HepG2 (cell line): ENCODE results near the gene TRERF1. TPM values are rescaled to one million over a fixed set of nuclear protein-coding genes. Genes with fewer than 3 reads are reported as not detected.

Experiments
- ATAC-seq: fragments of 200-7000 bp; cut with Tn5 transposase; 3 replicates; pipeline ENCODE4 v1.9.1; 2020; ENCODE audit warnings: mild to moderate bottlenecking, moderate library complexity
- BruUV-seq: library from RNA; stranded (reverse); fragments of 400-500 nt; replicated peaks from 2 replicates; lab custom pipeline; 2021; lab: Mats Ljungman, UMichigan
- CTCF ChIA-PET: fragments of 300-600 bp; formaldehyde crosslinking; extraction: SDS; loops from one replicate; lab custom pipeline; 2021; ENCODE audit warnings: low total read pairs, inconsistent platforms, low intra/inter-chr PET ratio; lab: Yijun Ruan, JAX
- POLR2A ChIA-PET: fragments of 350-600 bp; sonication (Branson Sonifier 250); formaldehyde crosslinking; loops from one replicate; lab custom pipeline; 2020; ENCODE audit warnings: antibody characterized with exemption, inconsistent platforms; lab: Yijun Ruan, JAX
- DNase-seq: peaks from one replicate; pipeline ENCODE4 v3.0.0-alpha.2; 2015; ENCODE audit warnings: low spot score
- FAIRE-seq: peaks from 3 replicates; lab custom pipeline; 2011; peaks lifted over from hg19 to GRCh38; lab: Jason Lieb, UNC
- H2AFZ ChIP-seq: one replicate; pipeline ENCODE4 v1.6.1; 2011; ENCODE audit warnings: low read length, inconsistent platforms
- H3K27ac ChIP-seq: fragments of 300-600 bp; 3 replicates; pipeline ENCODE4 v1.8.0; 2011; ENCODE audit warnings: mixed run types, mild to moderate bottlenecking, mixed read lengths, low read length, inconsistent platforms; ENCODE audit not compliant: insufficient read depth; ENCODE audit errors: extremely low read length
- H3K27me3 ChIP-seq, 2 experiments: fragments of 200-600 bp in 1 of 2; 2 replicates in 1 of 2; 3 replicates in 1 of 2; pipeline versions ENCODE4 v1.6.0 to v1.8.0; 2011; ENCODE audit warnings: low read length in 2 of 2, mild to moderate bottlenecking in 2 of 2, moderate library complexity in 2 of 2, inconsistent platforms in 1 of 2; ENCODE audit not compliant: insufficient read depth in 2 of 2, control insufficient read depth in 1 of 2
- H3K36me3 ChIP-seq, 2 experiments: fragments of 200-600 bp in 1 of 2; replicated peaks in 1 of 2; 2 replicates in 1 of 2; 3 replicates in 1 of 2; pipeline versions ENCODE4 v1.5.1 to v1.8.0; 2011; ENCODE audit warnings: low read length in 2 of 2, inconsistent platforms in 1 of 2; ENCODE audit not compliant: insufficient read depth in 2 of 2, control insufficient read depth in 1 of 2
- H3K4me1 ChIP-seq: 2 replicates; pipeline ENCODE4 v1.5.1; 2012; ENCODE audit warnings: low read length, inconsistent platforms; ENCODE audit not compliant: insufficient read depth
- H3K4me2 ChIP-seq: 2 replicates; pipeline ENCODE4 v1.6.0; 2011; ENCODE audit warnings: low read depth, low read length, inconsistent platforms
- H3K4me3 ChIP-seq, 3 experiments: fragments of 200-600 bp in 1 of 3; sonication (generic), shearing (Covaris generic) in 1 of 3; replicated peaks in 1 of 3; 2 replicates each; pipeline ENCODE4 v1.5.1; 2011 to 2016; ENCODE audit warnings: low read length in 3 of 3, inconsistent platforms in 2 of 3, low read depth in 2 of 3, mild to moderate bottlenecking in 2 of 3, control low read depth in 1 of 3, mixed read lengths in 1 of 3; ENCODE audit not compliant: insufficient read depth in 1 of 3
- H3K79me2 ChIP-seq: one replicate; pipeline ENCODE4 v1.6.1; 2011; ENCODE audit warnings: low read length, inconsistent platforms; ENCODE audit not compliant: insufficient read depth
- H3K9ac ChIP-seq: 2 replicates; pipeline ENCODE4 v1.6.0; 2011; ENCODE audit warnings: mild to moderate bottlenecking, low read depth, low read length, inconsistent platforms; ENCODE audit not compliant: insufficient read depth
- H3K9me3 ChIP-seq: 2 replicates; pipeline ENCODE4 v1.5.1; 2012; ENCODE audit warnings: mild to moderate bottlenecking, low read length
- H4K20me1 ChIP-seq: 2 replicates; pipeline ENCODE4 v1.6.0; 2011; ENCODE audit warnings: inconsistent platforms, mild to moderate bottlenecking, low read length, moderate library complexity; ENCODE audit not compliant: insufficient read depth
- ATF1 ChIP-seq: IDR thresholded peaks from 2 replicates; pipeline ENCODE4 v1.6.1; 2016; ENCODE audit warnings: mild to moderate bottlenecking, control low read depth
- GMEB1 ChIP-seq: sonication (generic); formaldehyde crosslinking; IDR thresholded peaks from 2 replicates; pipeline ENCODE4 v1.5.1; 2020; ENCODE audit warnings: missing genetic modification reagents, mild to moderate bottlenecking, borderline replicate concordance
- HIVEP1 ChIP-seq: sonication (generic); formaldehyde crosslinking; IDR thresholded peaks from 2 replicates; pipeline ENCODE4 v1.4.0; 2020; ENCODE audit warnings: mild to moderate bottlenecking, missing genetic modification reagents
- MED13 ChIP-seq: sonication (generic); formaldehyde crosslinking; IDR thresholded peaks from 2 replicates; pipeline ENCODE4 v1.5.0; 2020; ENCODE audit warnings: missing genetic modification reagents
- MED8 ChIP-seq: sonication (generic); formaldehyde crosslinking; IDR thresholded peaks from 2 replicates; pipeline ENCODE4 v1.8.1; 2023; ENCODE audit warnings: mild to moderate bottlenecking, missing genetic modification reagents; ENCODE audit not compliant: insufficient replicate concordance
- MTF2 ChIP-seq: sonication (generic); formaldehyde crosslinking; IDR thresholded peaks from 2 replicates; pipeline ENCODE4 v1.5.0; 2020; ENCODE audit warnings: missing genetic modification reagents, borderline replicate concordance
- MXI1 ChIP-seq: IDR thresholded peaks from 3 replicates; pipeline ENCODE4 v1.6.1; 2012; ENCODE audit warnings: low read depth, low read length, inconsistent platforms, borderline replicate concordance
- RAD21 ChIP-seq: fragments of 450-650 bp; formaldehyde crosslinking; IDR thresholded peaks from 2 replicates; pipeline ENCODE4 v1.5.0; 2020; ENCODE audit warnings: mild to moderate bottlenecking
- RORA ChIP-seq: sonication (generic); formaldehyde crosslinking; IDR thresholded peaks from 2 replicates; pipeline ENCODE4 v1.5.0; 2020; ENCODE audit warnings: mild to moderate bottlenecking, missing genetic modification reagents, moderate library complexity
- ZBTB33 ChIP-seq: sonication (generic); formaldehyde crosslinking; IDR thresholded peaks from 2 replicates; pipeline ENCODE4 v1.4.0; 2020; ENCODE audit warnings: missing genetic modification reagents
- ZFP90 ChIP-seq: sonication (generic); formaldehyde crosslinking; IDR thresholded peaks from 2 replicates; pipeline ENCODE4 v1.8.0; 2022; ENCODE audit warnings: missing genetic modification reagents, mild to moderate bottlenecking, inconsistent platforms, borderline replicate concordance
- ZNF891 ChIP-seq: sonication (generic); formaldehyde crosslinking; IDR thresholded peaks from 2 replicates; pipeline ENCODE4 v1.5.0; 2020; ENCODE audit warnings: mild to moderate bottlenecking, missing genetic modification reagents
- WGBS: methylation state at CpG from one replicate; pipeline ENCODE4 v1.1.6; 2017; ENCODE audit warnings: low lambda C conversion rate; 5-methylcytosine and 5-hydroxymethylcytosine counted together
- in situ Hi-C: cut with HindIII; loops from 2 replicates; pipeline ENCODE4 v1.10.0; 2017; ENCODE audit warnings: low pct_unique_long_range_greater_than_20kb; ENCODE audit not compliant: extremely low pct_ligation_motif_present
- intact Hi-C: fragments of 100-400 bp; cut with micrococcal nuclease; formaldehyde crosslinking; loops from one replicate; pipeline ENCODE4 v1.10.0; 2022; ENCODE audit not compliant: unreplicated experiment
- polyA plus RNA-seq, 8 experiments: library from polyadenylated mRNA; depleted of rRNA in 3 of 8; stranded (reverse) in 7 of 8; unstranded in 1 of 8; fragments of >200 nt; fragmentation: Illumina TruSeq in 4 of 8; extraction: Trizol in 4 of 8; gene quantifications; 2 replicates each; pipeline versions ENCODE4 v1.2.1 to v1.2.3, GENCODE V29; 2011 to 2016; ENCODE audit warnings: low read depth in 4 of 8, missing spikeins in 1 of 8, mixed read lengths in 1 of 8; ENCODE audit not compliant: insufficient read depth in 1 of 8
- total RNA-seq, 5 experiments: library from RNA; depleted of rRNA; stranded (reverse); fragments of >200 nt; fragmentation: Illumina TruSeq; extraction: Trizol; gene quantifications; 2 replicates each; pipeline ENCODE4 v1.2.3, GENCODE V29; 2016; ENCODE audit warnings: low read depth in 1 of 5
- TF ChIP-seq, protein P1 (sequence below): sonication (generic); formaldehyde crosslinking; IDR thresholded peaks from 2 replicates; pipeline ENCODE4 v1.4.0; 2020; ENCODE audit warnings: mild to moderate bottlenecking, missing genetic modification reagents

Gene TRERF1
- total and polyA plus RNA-seq, 2 of the 13 experiments (the other 11 are each of a cell fraction or from before 2014, with no cell fraction given), result 0.02 TPM; not detected in 1

GRCh38 chr6:42268835-42269204 is 182.9 kb downstream of the TRERF1 start:
- Histone ChIP-seq H3K4me1 (no peaks in the 10 kb centered on the region), H3K36me3 (no peaks in the 10 kb centered on the region), H3K27me3 (peaks cover 1 to 5% of the 10 kb centered on the region in 2 experiments; a peak in 3 of 5 replicates), H3K9me3 (no peaks in the 10 kb centered on the region), H3K27ac (no peak overlapping the region), H3K4me3 (no peak overlapping the region), H3K79me2 (no peaks in the 10 kb centered on the region), H4K20me1 (no peaks in the 10 kb centered on the region), H3K9ac (no peak overlapping the region), H3K4me2 (no peak overlapping the region), H2AFZ (no peak overlapping the region)
- ATAC-seq (no peak), DNase-seq (no peak), FAIRE-seq (no peak)
- TF ChIP-seq RAD21 (no peak), ZBTB33 (peak; percentile 89), ATF1 (CRISPR knock-in tag) (no peak), ZNF891 (CRISPR knock-in tag) (no peak), HIVEP1 (no peak), MTF2 (no peak)
- no TSS peak for BruUV-seq
- intact Hi-C loops (no loop called here), in situ Hi-C loops (no loop called here)
- ChIA-PET POLR2A (no interaction called here), CTCF (no interaction called here)
- WGBS, result 43% methylated on average over 6 of the region's 7 CpGs

DNA sequence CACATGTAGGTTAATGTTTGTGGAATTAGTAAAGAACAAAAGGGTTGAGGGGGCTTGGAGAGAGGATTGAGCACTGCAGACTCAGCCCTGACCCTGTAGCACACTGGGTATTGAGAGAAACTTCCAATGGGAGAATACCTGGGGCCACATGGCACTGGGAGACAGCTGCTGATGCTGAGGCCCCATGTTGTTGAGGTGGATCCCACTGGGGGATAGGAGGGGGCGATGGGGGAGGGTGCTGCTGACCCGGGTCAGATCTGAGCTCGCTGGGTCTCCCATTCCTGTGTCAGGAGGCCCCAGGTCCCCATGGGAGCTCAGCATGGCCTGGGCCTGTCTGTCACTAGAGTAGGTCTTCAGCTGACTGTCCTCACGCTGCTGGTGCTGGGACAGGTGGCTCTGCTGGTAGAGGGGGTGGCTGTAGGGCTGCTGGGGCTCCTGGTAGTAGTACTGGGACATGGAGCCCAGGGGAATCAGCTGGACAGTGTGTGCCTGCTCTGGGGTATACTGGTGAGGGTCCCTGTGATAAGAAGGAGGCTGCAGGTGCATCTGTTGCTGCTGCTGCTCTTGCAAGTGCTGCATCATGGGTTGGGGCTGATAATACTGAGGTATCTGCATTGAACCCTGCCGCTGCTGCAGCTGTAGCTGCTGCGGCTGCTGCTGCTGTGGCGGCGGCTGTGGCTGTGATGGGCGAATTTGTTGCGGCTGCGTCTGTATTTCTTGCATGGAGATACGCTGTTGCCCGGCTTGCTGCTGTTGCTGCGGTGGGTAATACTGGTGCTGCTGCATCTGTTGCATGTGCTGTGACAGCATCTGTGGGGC is 183.5 kb downstream of the TRERF1 start:
- Histone ChIP-seq H2AFZ (no peak overlapping the region), H3K79me2 (no peaks in the 10 kb centered on the region), H3K36me3 (no peaks in the 10 kb centered on the region), H3K4me2 (no peak overlapping the region), H3K4me3 (no peak overlapping the region), H3K4me1 (no peaks in the 10 kb centered on the region), H3K27ac (no peak overlapping the region), H3K9me3 (no peaks in the 10 kb centered on the region), H4K20me1 (no peaks in the 10 kb centered on the region), H3K9ac (no peak overlapping the region), H3K27me3 (peaks cover 1 to 5% of the 10 kb centered on the region in 2 experiments; a peak in 3 of 5 replicates)
- ATAC-seq (no peak), FAIRE-seq (no peak), DNase-seq (no peak)
- 55% methylated on average over 14 of the region's 14 CpGs for WGBS
- intact Hi-C loops, result no loop called here
- CTCF ChIA-PET, result no interaction called here
- in situ Hi-C loops, result no loop called here
- BruUV-seq, result no TSS peak
- POLR2A ChIA-PET, result no interaction called here
- no peak for TF ChIP-seq RORA (CRISPR knock-in tag)
- no peak for TF ChIP-seq MED8 (CRISPR knock-in tag)
- TF ChIP-seq, protein P1, sequence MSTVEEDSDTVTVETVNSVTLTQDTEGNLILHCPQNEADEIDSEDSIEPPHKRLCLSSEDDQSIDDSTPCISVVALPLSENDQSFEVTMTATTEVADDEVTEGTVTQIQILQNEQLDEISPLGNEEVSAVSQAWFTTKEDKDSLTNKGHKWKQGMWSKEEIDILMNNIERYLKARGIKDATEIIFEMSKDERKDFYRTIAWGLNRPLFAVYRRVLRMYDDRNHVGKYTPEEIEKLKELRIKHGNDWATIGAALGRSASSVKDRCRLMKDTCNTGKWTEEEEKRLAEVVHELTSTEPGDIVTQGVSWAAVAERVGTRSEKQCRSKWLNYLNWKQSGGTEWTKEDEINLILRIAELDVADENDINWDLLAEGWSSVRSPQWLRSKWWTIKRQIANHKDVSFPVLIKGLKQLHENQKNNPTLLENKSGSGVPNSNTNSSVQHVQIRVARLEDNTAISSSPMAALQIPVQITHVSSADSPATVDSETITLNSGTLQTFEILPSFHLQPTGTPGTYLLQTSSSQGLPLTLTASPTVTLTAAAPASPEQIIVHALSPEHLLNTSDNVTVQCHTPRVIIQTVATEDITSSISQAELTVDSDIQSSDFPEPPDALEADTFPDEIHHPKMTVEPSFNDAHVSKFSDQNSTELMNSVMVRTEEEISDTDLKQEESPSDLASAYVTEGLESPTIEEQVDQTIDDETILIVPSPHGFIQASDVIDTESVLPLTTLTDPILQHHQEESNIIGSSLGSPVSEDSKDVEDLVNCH (CRISPR knock-in tag), result no peak
- TF ChIP-seq ZFP90 (CRISPR knock-in tag), result no peak
- no peak for TF ChIP-seq MED13 (CRISPR knock-in tag)
- TF ChIP-seq GMEB1 (CRISPR knock-in tag), result no peak
- TF ChIP-seq MXI1, result no peak
